HAP-1 (cell line): Measurements from ENCODE around the gene MRNIP.

ENCODE experiments used
- DNase-seq, 2 experiments: peaks; one replicate each; pipeline ENCODE4 v3.0.0-alpha.2; 2016 to 2020; ENCODE audit warnings: low spot score in 2 of 2
- H3K27me3 ChIP-seq: fragments of 250-450 bp; sonication (Bioruptor Pico); 2 replicates; pipeline ENCODE4 v1.5.1; 2020; ENCODE audit warnings: low read depth, mild to moderate bottlenecking, moderate library complexity
- H3K36me3 ChIP-seq: fragments of 250-450 bp; sonication (Bioruptor Pico); replicated peaks from 2 replicates; pipeline ENCODE4 v1.5.1; 2020; ENCODE audit warnings: mild to moderate bottlenecking
- H3K4me1 ChIP-seq: fragments of 250-450 bp; sonication (Bioruptor Pico); 2 replicates; pipeline ENCODE4 v1.5.1; 2020; ENCODE audit warnings: mild to moderate bottlenecking
- H3K4me3 ChIP-seq: fragments of 250-450 bp; sonication (Bioruptor Pico); 2 replicates; pipeline ENCODE4 v1.5.1; 2020; ENCODE audit warnings: mild to moderate bottlenecking, moderate library complexity
- H3K9me3 ChIP-seq: fragments of 250-450 bp; sonication (Bioruptor Pico); 2 replicates; pipeline ENCODE4 v1.5.1; 2020; ENCODE audit warnings: mild to moderate bottlenecking, moderate library complexity
- in situ Hi-C: fragments of 300-500 bp; cut with MboI; formaldehyde crosslinking; loops from 3 replicates; pipeline ENCODE4 v1.14.3; 2020; ENCODE audit warnings: low sequenced_read_pairs, inconsistent platforms, mixed read lengths

MRNIP gene

DNA sequence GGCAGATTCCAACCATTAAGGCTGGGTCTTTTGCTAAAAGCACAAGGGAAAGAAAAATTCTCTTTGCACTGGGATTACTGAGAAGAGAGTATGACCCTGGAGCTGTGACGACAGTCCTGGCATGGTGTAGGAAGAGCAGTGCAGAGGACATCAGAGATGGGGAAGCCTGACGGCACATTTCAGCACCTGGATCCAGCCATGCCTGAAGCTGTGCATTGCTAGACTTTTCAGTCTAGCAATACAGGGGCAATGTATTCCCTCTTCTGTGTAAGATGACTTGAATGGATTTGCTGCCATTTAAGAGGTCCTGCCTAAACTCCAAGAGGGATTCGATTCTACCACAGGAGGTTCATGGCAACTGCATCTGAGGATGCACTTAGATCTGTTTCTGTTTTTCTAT is 12.3 kb upstream of the MRNIP start:
- DNase-seq, result no peak
- in situ Hi-C loops, result no loop called here
- H3K4me1 ChIP-seq, result peaks cover 3% of the 10 kb centered on the region; the same call in 1 of the 2 replicates
- no peaks in the 10 kb centered on the region for H3K27me3 ChIP-seq
- H3K4me3 ChIP-seq, result no peak overlapping the region
- no peaks in the 10 kb centered on the region for H3K9me3 ChIP-seq
- H3K36me3 ChIP-seq, result peaks cover 75% of the 10 kb centered on the region

GRCh38 chr5:179870403-179870903 is 11.8 kb upstream of the MRNIP start:
- Histone ChIP-seq H3K4me3 (no peak overlapping the region), H3K4me1 (peaks cover 3% of the 10 kb centered on the region; the same call in 1 of the 2 replicates), H3K9me3 (no peaks in the 10 kb centered on the region), H3K27me3 (no peaks in the 10 kb centered on the region), H3K36me3 (peaks cover 74% of the 10 kb centered on the region)
- in situ Hi-C loops, result no loop called here
- DNase-seq, result peak; percentile 62 to 87

DNA sequence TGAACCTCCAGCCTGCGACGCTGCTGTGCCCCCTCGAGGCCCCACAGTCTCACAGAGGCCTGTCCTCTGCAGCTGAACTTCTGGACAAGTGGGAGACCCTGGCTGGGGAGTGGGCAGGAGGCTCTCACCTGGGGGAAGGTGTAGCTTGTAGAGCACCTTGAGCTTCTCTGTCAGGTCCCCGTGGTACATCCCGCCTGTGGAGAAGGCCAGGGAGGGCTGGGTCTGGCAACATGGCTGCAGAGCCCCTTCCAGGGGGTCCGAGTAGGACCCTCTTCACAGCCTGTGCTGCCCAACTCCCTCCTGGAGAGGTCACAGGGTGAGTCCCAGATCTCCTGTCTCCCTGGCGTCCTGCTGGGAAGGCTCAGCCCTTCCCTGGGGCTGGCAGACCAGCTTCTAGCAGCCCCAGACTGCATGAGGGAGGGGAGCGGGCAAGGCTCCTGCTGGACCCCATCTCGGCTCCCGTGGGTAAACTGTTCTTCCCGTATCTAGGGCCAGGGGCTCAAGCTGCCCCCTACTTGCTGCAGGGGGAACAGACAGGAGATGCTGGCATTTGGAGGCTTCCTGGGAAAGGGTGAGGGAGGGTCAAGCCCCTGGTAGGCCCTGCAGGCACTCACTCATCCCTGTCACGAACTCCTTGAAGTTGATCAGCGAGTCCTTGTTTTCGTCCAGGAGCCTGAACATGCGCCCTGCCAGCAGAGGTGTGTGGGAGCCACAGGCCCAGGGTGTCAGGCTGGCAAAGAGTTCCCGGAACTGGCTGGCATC is 11.2 kb upstream of the MRNIP start:
- no peak for DNase-seq
- Histone ChIP-seq H3K4me3 (no peak overlapping the region), H3K4me1 (peaks cover 3% of the 10 kb centered on the region; the same call in 1 of the 2 replicates), H3K9me3 (no peaks in the 10 kb centered on the region), H3K27me3 (no peaks in the 10 kb centered on the region), H3K36me3 (peaks cover 74% of the 10 kb centered on the region)
- in situ Hi-C loops, result no loop called here

DNA sequence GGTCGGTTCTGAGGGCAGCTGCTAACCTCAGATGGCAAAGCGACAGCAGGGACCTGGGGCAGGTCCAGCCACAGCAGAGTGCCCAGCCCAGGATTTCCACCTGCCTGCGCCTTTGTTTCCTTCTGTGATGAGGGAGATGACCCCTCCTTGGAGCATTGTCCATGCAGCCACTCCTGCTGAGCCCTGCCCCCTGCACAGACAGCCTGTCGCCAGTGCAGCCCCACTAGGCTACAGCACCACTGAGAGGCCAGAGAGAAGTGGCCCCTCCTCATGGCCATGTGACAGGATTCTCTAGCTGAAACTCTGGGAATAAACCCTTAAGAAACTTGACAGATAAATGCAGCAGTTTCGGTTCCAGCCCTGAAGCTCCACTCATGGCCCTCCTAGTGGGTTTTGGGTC is 10.5 kb upstream of the MRNIP start:
- H3K36me3 ChIP-seq, result peaks cover 71% of the 10 kb centered on the region
- in situ Hi-C loops, result no loop called here
- no peak overlapping the region for H3K4me3 ChIP-seq
- no peaks in the 10 kb centered on the region for H3K27me3 ChIP-seq
- no peaks in the 10 kb centered on the region for H3K9me3 ChIP-seq
- peaks cover 3% of the 10 kb centered on the region; the same call in 1 of the 2 replicates for H3K4me1 ChIP-seq
- no peak for DNase-seq

DNA sequence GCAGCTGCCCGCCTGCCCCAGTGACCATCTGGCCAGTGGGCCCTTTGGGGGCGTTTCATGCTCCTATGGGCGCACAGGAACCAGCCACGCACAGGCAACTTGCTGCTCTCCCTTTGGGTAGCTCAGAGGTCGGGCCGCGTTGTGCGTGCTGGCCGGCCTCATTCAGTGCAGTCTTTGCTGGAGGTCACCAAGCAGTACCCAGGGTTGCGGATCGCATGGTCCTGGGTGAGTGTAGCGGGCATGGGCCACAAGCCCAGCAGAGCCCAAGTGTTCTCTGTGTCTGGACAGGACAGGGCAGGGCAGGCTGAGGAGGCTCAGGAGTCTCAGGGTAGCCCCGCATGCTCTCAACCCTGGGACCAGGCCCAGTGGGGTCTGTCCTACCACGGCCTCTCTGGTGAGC is 9.9 kb upstream of the MRNIP start:
- H3K36me3 ChIP-seq, result peaks cover 72% of the 10 kb centered on the region
- in situ Hi-C loops, result no loop called here
- peaks cover 3% of the 10 kb centered on the region; the same call in 1 of the 2 replicates for H3K4me1 ChIP-seq
- no peak overlapping the region for H3K4me3 ChIP-seq
- no peak for DNase-seq
- no peaks in the 10 kb centered on the region for H3K9me3 ChIP-seq
- no peaks in the 10 kb centered on the region for H3K27me3 ChIP-seq

- Histone ChIP-seq H3K4me1 (peaks cover 3% of the 10 kb centered on the region; the same call in 1 of the 2 replicates), H3K36me3 (peaks cover 71% of the 10 kb centered on the region), H3K4me3 (no peak overlapping the region), H3K9me3 (no peaks in the 10 kb centered on the region), H3K27me3 (no peaks in the 10 kb centered on the region)
- in situ Hi-C loops, result no loop called here
- no peak for DNase-seq
Measured at GRCh38 chr5:179867476-179867875, 8.9 kb upstream of the MRNIP start.

- DNase-seq, result no peak
- Histone ChIP-seq H3K27me3 (no peaks in the 10 kb centered on the region), H3K4me1 (peaks cover 3% of the 10 kb centered on the region; the same call in 1 of the 2 replicates), H3K9me3 (no peaks in the 10 kb centered on the region), H3K4me3 (no peak overlapping the region), H3K36me3 (peaks cover 72% of the 10 kb centered on the region)
- in situ Hi-C loops, result no loop called here
Measured at GRCh38 chr5:179867079-179867465, 8.5 kb upstream of the MRNIP start.

- no peak for DNase-seq
- Histone ChIP-seq H3K9me3 (no peaks in the 10 kb centered on the region), H3K36me3 (peaks cover 72% of the 10 kb centered on the region), H3K27me3 (no peaks in the 10 kb centered on the region), H3K4me3 (no peak overlapping the region), H3K4me1 (peaks cover 3% of the 10 kb centered on the region; the same call in 1 of the 2 replicates)
- in situ Hi-C loops, result no loop called here
Measured at GRCh38 chr5:179866241-179867078, 7.8 kb upstream of the MRNIP start.

GRCh38 chr5:179865491-179866240 is 7.0 kb upstream of the MRNIP start:
- H3K36me3 ChIP-seq, result peaks cover 65% of the 10 kb centered on the region
- DNase-seq, result no peak
- in situ Hi-C loops, result no loop called here
- H3K9me3 ChIP-seq, result no peaks in the 10 kb centered on the region
- H3K27me3 ChIP-seq, result no peaks in the 10 kb centered on the region
- H3K4me1 ChIP-seq, result peaks cover under 1% of the 10 kb centered on the region; the same call in 1 of the 2 replicates
- H3K4me3 ChIP-seq, result no peak overlapping the region

- no peaks in the 10 kb centered on the region for H3K9me3 ChIP-seq
- no peak for DNase-seq
- H3K27me3 ChIP-seq, result no peaks in the 10 kb centered on the region
- H3K4me3 ChIP-seq, result no peak overlapping the region
- in situ Hi-C loops, result no loop called here
- H3K4me1 ChIP-seq, result peaks cover 4% of the 10 kb centered on the region
- H3K36me3 ChIP-seq, result peaks cover 57% of the 10 kb centered on the region
Measured at GRCh38 chr5:179864686-179865085, 6.1 kb upstream of the MRNIP start.

GRCh38 chr5:179863449-179864085 is 5.0 kb upstream of the MRNIP start:
- in situ Hi-C loops, result no loop called here
- no peak for DNase-seq
- H3K9me3 ChIP-seq, result no peaks in the 10 kb centered on the region
- no peaks in the 10 kb centered on the region for H3K27me3 ChIP-seq
- H3K4me3 ChIP-seq, result no peak overlapping the region
- H3K36me3 ChIP-seq, result peaks cover 46% of the 10 kb centered on the region
- H3K4me1 ChIP-seq, result peaks cover 8% of the 10 kb centered on the region

- no peaks in the 10 kb centered on the region for H3K27me3 ChIP-seq
- in situ Hi-C loops, result no loop called here
- peaks cover 40% of the 10 kb centered on the region for H3K36me3 ChIP-seq
- H3K4me3 ChIP-seq, result no peak overlapping the region
- H3K9me3 ChIP-seq, result no peaks in the 10 kb centered on the region
- H3K4me1 ChIP-seq, result peaks cover 8% of the 10 kb centered on the region
- DNase-seq, result no peak
Measured at GRCh38 chr5:179862891-179863290, 4.3 kb upstream of the MRNIP start.

GRCh38 chr5:179862296-179862695 is 3.7 kb upstream of the MRNIP start:
- Histone ChIP-seq H3K27me3 (no peaks in the 10 kb centered on the region), H3K9me3 (no peaks in the 10 kb centered on the region), H3K36me3 (peaks cover 40% of the 10 kb centered on the region), H3K4me1 (peaks cover 10% of the 10 kb centered on the region), H3K4me3 (no peak overlapping the region)
- in situ Hi-C loops, result no loop called here
- no peak for DNase-seq
